ENCODE results near the gene TOMM20.
"Not testable (repeated sequence)": the region's sequence is repeated elsewhere in the genome, so short reads cannot be mapped to it uniquely, and the experiment has no call there.

The TOMM20 gene

GRCh38 chr1:235074523-235075047 is 54.1 kb downstream of the TOMM20 start:
- no peak for DNase-seq
- H3K4me3 ChIP-seq (ENCODE audit: low read depth, low read length): no peak overlapping the region
- TF ChIP-seq CTCF (IDR thresholded peaks at IDR 0.05; ENCODE audit: low read depth, low read length): no peak
- no peaks in the 10 kb centered on the region for H3K27me3 ChIP-seq (ENCODE audit: insufficient read depth, low read depth, severe bottlenecking)
- no peaks in the 10 kb centered on the region for H3K9me3 ChIP-seq (ENCODE audit: severe bottlenecking)
- H3K36me3 ChIP-seq: no peaks in the 10 kb centered on the region
- no peak overlapping the region for H3K27ac ChIP-seq

- Histone ChIP-seq H3K9me3 (ENCODE audit: severe bottlenecking) (no peaks in the 10 kb centered on the region), H3K27ac (no peak overlapping the region), H3K27me3 (ENCODE audit: insufficient read depth, low read depth, severe bottlenecking) (no peaks in the 10 kb centered on the region), H3K4me3 (ENCODE audit: low read depth, low read length) (no peak overlapping the region), H3K36me3 (no peaks in the 10 kb centered on the region)
- no peak for DNase-seq
- 0 out of 2 replicates have a peak, but pooled peaks have one; percentile 3 for TF ChIP-seq CTCF (IDR thresholded peaks at IDR 0.05; ENCODE audit: low read depth, low read length)
Observed at GRCh38 chr1:235073968-235074522, 54.6 kb downstream of the TOMM20 start.

- H3K9me3 ChIP-seq (ENCODE audit: severe bottlenecking): no peaks in the 10 kb centered on the region
- no peak for DNase-seq
- H3K4me3 ChIP-seq (ENCODE audit: low read depth, low read length): no peak overlapping the region
- TF ChIP-seq CTCF (IDR thresholded peaks at IDR 0.05; ENCODE audit: low read depth, low read length): no peak
- no peak overlapping the region for H3K27ac ChIP-seq
- H3K36me3 ChIP-seq: no peaks in the 10 kb centered on the region
- no peaks in the 10 kb centered on the region for H3K27me3 ChIP-seq (ENCODE audit: insufficient read depth, low read depth, severe bottlenecking)
Observed at GRCh38 chr1:235073331-235073967, 55.2 kb downstream of the TOMM20 start.

GRCh38 chr1:235072577-235072976 is 56.1 kb downstream of the TOMM20 start:
- not testable (repeated sequence) for DNase-seq; H3K9me3 ChIP-seq (ENCODE audit: severe bottlenecking); H3K27ac ChIP-seq; H3K27me3 ChIP-seq (ENCODE audit: insufficient read depth, low read depth, severe bottlenecking); H3K36me3 ChIP-seq; H3K4me3 ChIP-seq (ENCODE audit: low read depth, low read length)

- H3K27ac ChIP-seq: no peak overlapping the region
- H3K27me3 ChIP-seq (ENCODE audit: insufficient read depth, low read depth, severe bottlenecking): no peaks in the 10 kb centered on the region
- no peaks in the 10 kb centered on the region for H3K36me3 ChIP-seq
- H3K4me3 ChIP-seq (ENCODE audit: low read depth, low read length): no peak overlapping the region
- no peak for DNase-seq
- TF ChIP-seq CTCF (IDR thresholded peaks at IDR 0.05; ENCODE audit: low read depth, low read length): no peak
- H3K9me3 ChIP-seq (ENCODE audit: severe bottlenecking): no peaks in the 10 kb centered on the region
Observed at GRCh38 chr1:235072096-235072495, 56.5 kb downstream of the TOMM20 start.

DNA sequence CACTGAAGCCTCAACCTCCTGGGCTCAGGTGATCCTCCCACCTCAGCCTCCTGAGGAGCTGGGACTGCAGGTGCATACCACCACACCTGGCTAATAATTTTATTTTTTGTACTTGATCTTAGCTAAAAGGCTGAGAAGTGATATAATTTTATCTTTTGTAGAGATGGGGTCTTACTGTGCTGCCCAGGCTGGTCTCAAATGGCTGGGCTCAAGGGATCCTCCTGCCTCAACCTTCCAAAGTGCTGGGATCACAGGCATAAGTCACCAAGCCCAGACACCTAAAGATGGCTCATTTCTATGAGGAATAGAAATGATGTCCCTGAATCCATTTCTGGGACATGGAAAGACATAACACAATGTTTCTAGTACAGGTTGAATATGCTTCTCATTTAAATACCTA is 57.8 kb downstream of the TOMM20 start:
- H3K27me3 ChIP-seq (ENCODE audit: insufficient read depth, low read depth, severe bottlenecking): no peaks in the 10 kb centered on the region
- no peaks in the 10 kb centered on the region for H3K9me3 ChIP-seq (ENCODE audit: severe bottlenecking)
- DNase-seq: no peak
- H3K36me3 ChIP-seq: no peaks in the 10 kb centered on the region
- H3K4me3 ChIP-seq (ENCODE audit: low read depth, low read length): no peak overlapping the region
- H3K27ac ChIP-seq: no peak overlapping the region
- no peak for TF ChIP-seq CTCF (IDR thresholded peaks at IDR 0.05; ENCODE audit: low read depth, low read length)

All from WERI-Rb-1 (cell line).